ENCODE data around the gene ETS1.

GRCh38 chr11:128506999-128507611, 80.3 kb downstream of the ETS1 start:
- TF ChIP-seq CTCF (IDR thresholded peaks at IDR 0.05; ENCODE audit: low read length) (no peak), EZH2 (IDR thresholded peaks at IDR 0.05; ENCODE audit: borderline replicate concordance, low read length) (no peak)

Data from OCI-LY1 (cell line).